HG03139 (cell line): ENCODE measurements around the gene PAPPA.

ENCODE experiments used
- ATAC-seq: cut with Tn5 transposase; IDR thresholded peaks from one replicate; pipeline ENCODE4 v1.9.1; 2021; ENCODE audit not compliant: unreplicated experiment

The PAPPA gene

GRCh38 chr9:116153765-116154333 lies at the start of gene PAPPA:
PAPPA (plus strand) TSS chr9:116153791; CDS start chr9:116154173, 382 bp downstream.
- no peak for ATAC-seq

- ATAC-seq: no peak
Observed at GRCh38 chr9:116103976-116104820, 49.4 kb upstream of the PAPPA start.

- ATAC-seq: no peak
Observed at GRCh38 chr9:116112236-116112635, 41.4 kb upstream of the PAPPA start.

GRCh38 chr9:116115761-116116353 lies 37.7 kb upstream of the PAPPA start:
- ATAC-seq: no peak

- no peak for ATAC-seq
Observed at GRCh38 chr9:116116393-116116792, 37.2 kb upstream of the PAPPA start.

- no peak for ATAC-seq
Observed at GRCh38 chr9:116123171-116123570, 30.4 kb upstream of the PAPPA start.

- ATAC-seq: no peak
Observed at GRCh38 chr9:116124472-116125040, 29.0 kb upstream of the PAPPA start.

GRCh38 chr9:116133163-116133562 lies 20.4 kb upstream of the PAPPA start:
- no peak for ATAC-seq

- ATAC-seq: no peak
Observed at GRCh38 chr9:116134975-116135374, 18.6 kb upstream of the PAPPA start.

GRCh38 chr9:116137010-116137409 lies 16.6 kb upstream of the PAPPA start:
- ATAC-seq: no peak

- ATAC-seq: no peak
Observed at GRCh38 chr9:116137581-116137980, 16.0 kb upstream of the PAPPA start.

- no peak for ATAC-seq
Observed at GRCh38 chr9:116141864-116142561, 11.6 kb upstream of the PAPPA start.

- no peak for ATAC-seq
Observed at GRCh38 chr9:116142706-116143492, 10.7 kb upstream of the PAPPA start.

- ATAC-seq: no peak
Observed at GRCh38 chr9:116144038-116144437, 9.6 kb upstream of the PAPPA start.

GRCh38 chr9:116144555-116144954 lies 9.0 kb upstream of the PAPPA start:
- no peak for ATAC-seq

GRCh38 chr9:116145036-116145435 lies 8.6 kb upstream of the PAPPA start:
- ATAC-seq: no peak

GRCh38 chr9:116147821-116148220 lies 5.8 kb upstream of the PAPPA start:
- ATAC-seq: no peak

GRCh38 chr9:116149844-116150243 lies 3.7 kb upstream of the PAPPA start:
- no peak for ATAC-seq

GRCh38 chr9:116151199-116151598 lies 2.4 kb upstream of the PAPPA start:
- ATAC-seq: no peak

GRCh38 chr9:116151966-116152381 lies 1.6 kb upstream of the PAPPA start:
- no peak for ATAC-seq
